Measurements from ENCODE around the gene CD302. TPM values are rescaled to one million over a fixed set of nuclear protein-coding genes. Genes with fewer than 3 reads are reported as not detected.

Gene CD302
- total RNA-seq, 1 experiment from 2014 or later, result 0.68 TPM

DNA sequence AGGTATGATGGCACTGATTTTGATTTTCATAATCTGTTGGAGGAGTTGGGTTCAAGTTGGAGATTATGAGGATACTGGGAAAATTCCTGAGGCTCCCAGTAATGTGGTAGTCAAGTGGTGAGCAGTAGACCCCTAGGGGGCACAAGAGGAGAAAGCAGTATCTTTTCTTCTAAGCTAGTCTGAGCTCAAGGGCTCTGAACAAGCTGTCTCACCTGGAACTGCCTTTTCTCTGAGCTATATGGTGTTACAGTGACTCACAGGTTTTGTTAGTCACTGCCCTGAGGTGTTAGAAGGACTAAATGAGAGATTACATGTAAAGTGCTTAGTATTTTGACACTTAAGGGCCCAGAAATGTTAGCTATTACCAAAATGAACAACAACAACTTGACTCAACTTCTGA lies 42.2 kb downstream of the CD302 start:
- no peak overlapping the region for H4K91ac ChIP-seq (ENCODE audit: insufficient read length, low read depth, low read length)
- H4K8ac ChIP-seq (replicated peaks; ENCODE audit: insufficient read length, low read depth, low read length), result no peak overlapping the region
- no peak for DNase-seq
- no peak overlapping the region for H4K5ac ChIP-seq (ENCODE audit: insufficient read length, low read depth, low read length)
- H2BK120ac ChIP-seq (ENCODE audit: low read depth, low read length, poor library complexity, severe bottlenecking), result no peak overlapping the region
- no peak overlapping the region for H3K27ac ChIP-seq (ENCODE audit: insufficient read length, low read depth, low read length)
- no peak overlapping the region for H2BK20ac ChIP-seq (ENCODE audit: low read depth, low read length, poor library complexity, severe bottlenecking)
- TF ChIP-seq, protein P1, sequence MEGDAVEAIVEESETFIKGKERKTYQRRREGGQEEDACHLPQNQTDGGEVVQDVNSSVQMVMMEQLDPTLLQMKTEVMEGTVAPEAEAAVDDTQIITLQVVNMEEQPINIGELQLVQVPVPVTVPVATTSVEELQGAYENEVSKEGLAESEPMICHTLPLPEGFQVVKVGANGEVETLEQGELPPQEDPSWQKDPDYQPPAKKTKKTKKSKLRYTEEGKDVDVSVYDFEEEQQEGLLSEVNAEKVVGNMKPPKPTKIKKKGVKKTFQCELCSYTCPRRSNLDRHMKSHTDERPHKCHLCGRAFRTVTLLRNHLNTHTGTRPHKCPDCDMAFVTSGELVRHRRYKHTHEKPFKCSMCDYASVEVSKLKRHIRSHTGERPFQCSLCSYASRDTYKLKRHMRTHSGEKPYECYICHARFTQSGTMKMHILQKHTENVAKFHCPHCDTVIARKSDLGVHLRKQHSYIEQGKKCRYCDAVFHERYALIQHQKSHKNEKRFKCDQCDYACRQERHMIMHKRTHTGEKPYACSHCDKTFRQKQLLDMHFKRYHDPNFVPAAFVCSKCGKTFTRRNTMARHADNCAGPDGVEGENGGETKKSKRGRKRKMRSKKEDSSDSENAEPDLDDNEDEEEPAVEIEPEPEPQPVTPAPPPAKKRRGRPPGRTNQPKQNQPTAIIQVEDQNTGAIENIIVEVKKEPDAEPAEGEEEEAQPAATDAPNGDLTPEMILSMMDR (conservative IDR thresholded peaks at IDR 0.05), result peak; percentile 74
- no peak overlapping the region for H3K23ac ChIP-seq (ENCODE audit: insufficient read length, low read depth, low read length)
- H2BK5ac ChIP-seq (ENCODE audit: insufficient read length, low read length), result no peak overlapping the region
- no peaks in the 10 kb centered on the region for H3K4me1 Mint-ChIP-seq
- no peak overlapping the region for H3K27ac Mint-ChIP-seq
- no peak overlapping the region for H3K4ac ChIP-seq (ENCODE audit: low read depth, low read length)
- no peak overlapping the region for H2BK15ac ChIP-seq (ENCODE audit: low read depth, low read length)
- H2BK12ac ChIP-seq (ENCODE audit: insufficient read length, low read depth, low read length), result no peak overlapping the region
- H3T11ph ChIP-seq (ENCODE audit: low read length), result no peak overlapping the region
- H3K9ac ChIP-seq (ENCODE audit: extremely low read depth, insufficient read length, low read length), result no peak overlapping the region
- H3K14ac ChIP-seq (ENCODE audit: insufficient read depth, low read length), result no peak overlapping the region
- H3K79me2 ChIP-seq (ENCODE audit: insufficient read depth, low read length), result peaks cover 4% of the 10 kb centered on the region; the same call in 1 of the 2 replicates
- peaks cover 24 to 63% (median 56%) of the 10 kb centered on the region in 3 experiments; a peak in 6 of 7 replicates for H3K36me3 Mint-ChIP-seq (ENCODE audit: insufficient read depth in 1 of 3, low read depth in 3 of 3)
- no peaks in the 10 kb centered on the region for H3K9me3 Mint-ChIP-seq
- H2AFZ ChIP-seq (ENCODE audit: low read length), result no peak overlapping the region
- H3K56ac ChIP-seq (ENCODE audit: insufficient read length, low read depth, low read length), result no peak overlapping the region
- no peaks in the 10 kb centered on the region for H3K27me3 Mint-ChIP-seq (ENCODE audit: low read depth)
- H3K27me3 ChIP-seq (ENCODE audit: insufficient read depth, low read length), result no peaks in the 10 kb centered on the region
- no peaks in the 10 kb centered on the region for H3K9me3 ChIP-seq (ENCODE audit: control insufficient read depth, low read depth, low read length)
- no peak overlapping the region for H3K4me2 ChIP-seq (ENCODE audit: insufficient read depth, insufficient read length, low read length)
- H2AK5ac ChIP-seq (ENCODE audit: insufficient read length, low read length), result no peak overlapping the region
- H3K4me1 ChIP-seq (ENCODE audit: insufficient read depth, low read length), result no peaks in the 10 kb centered on the region
- H3K18ac ChIP-seq (ENCODE audit: insufficient read length, low read depth, low read length), result no peak overlapping the region
- peaks cover 4% of the 10 kb centered on the region for H3K79me1 ChIP-seq (ENCODE audit: insufficient read depth, low read depth, low read length, poor library complexity, severe bottlenecking)
- H3K23me2 ChIP-seq (ENCODE audit: insufficient read length, low read depth, low read length, poor library complexity, severe bottlenecking), result no peaks in the 10 kb centered on the region
- no peaks in the 10 kb centered on the region for H4K20me1 ChIP-seq (ENCODE audit: control insufficient read depth, insufficient read depth, insufficient read length)
- H3K4me3 Mint-ChIP-seq, result no peak overlapping the region
